Activated T-cell treated with anti-CD3 and anti-CD28 coated beads, Interleukin-2, amount 50 U/mL, for 1 hour (primary cell): ENCODE results near the gene CCDC171.
A peak's percentile ranks its signal among the peaks of the same experiment; 100 is the strongest.
"Not testable (repeated sequence)": the region's sequence is repeated elsewhere in the genome, so short reads cannot be mapped to it uniquely, and the experiment has no call there.

Experiments used
- DNase-seq: peaks from one replicate; pipeline ENCODE4 v3.0.0-alpha.2; 2020

Gene CCDC171

DNA sequence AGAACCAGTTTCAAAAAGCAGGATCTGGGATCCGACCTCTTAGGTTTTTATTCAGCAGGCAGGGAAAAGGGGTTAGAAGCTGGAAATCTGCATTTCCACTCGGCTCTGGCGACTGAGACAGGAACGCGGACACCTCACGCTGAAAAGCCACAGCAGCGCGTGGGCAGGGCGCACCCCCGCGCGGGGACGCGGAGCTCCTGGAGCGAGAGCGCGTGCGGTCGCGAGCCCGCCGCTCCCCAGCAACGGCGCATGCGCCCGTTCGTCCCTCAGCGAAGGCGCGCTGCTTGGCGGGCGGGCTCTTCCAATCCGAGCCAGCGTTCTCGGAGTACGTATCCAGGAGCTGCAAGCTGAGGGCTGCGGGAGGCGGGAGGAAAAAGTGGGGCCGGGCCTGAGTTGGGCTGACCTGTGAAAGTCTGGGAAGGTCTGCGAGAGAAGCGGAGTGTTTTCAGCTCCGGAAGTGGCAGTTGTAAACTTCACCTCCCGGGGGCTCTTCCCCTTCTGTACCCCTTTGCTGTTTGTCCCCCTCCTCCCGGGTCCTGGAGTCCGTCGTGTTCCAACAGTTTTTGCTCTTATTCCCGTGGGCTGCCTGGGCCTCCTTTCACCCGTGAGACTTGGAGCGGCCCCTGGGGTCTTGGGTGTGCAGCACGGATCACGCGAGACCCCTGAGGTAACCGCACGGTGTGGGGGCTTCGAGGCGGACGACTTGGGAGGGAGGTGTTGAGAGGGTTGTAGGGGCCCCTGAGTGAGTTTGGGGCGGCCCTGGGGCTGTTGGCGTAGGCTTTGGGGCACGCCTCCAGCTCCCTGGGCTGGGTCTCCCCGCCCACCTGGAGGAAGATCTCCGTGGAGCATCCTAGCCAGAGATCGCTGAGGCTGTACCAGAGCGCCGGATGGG lies at the start of gene CCDC171:
Gene CCDC171, plus strand, starts transcription at position 408 of the 892 bp plus-strand sequence. CDS start 11,046 bp downstream, outside the sequence.
- DNase-seq: peak; percentile 85

DNA sequence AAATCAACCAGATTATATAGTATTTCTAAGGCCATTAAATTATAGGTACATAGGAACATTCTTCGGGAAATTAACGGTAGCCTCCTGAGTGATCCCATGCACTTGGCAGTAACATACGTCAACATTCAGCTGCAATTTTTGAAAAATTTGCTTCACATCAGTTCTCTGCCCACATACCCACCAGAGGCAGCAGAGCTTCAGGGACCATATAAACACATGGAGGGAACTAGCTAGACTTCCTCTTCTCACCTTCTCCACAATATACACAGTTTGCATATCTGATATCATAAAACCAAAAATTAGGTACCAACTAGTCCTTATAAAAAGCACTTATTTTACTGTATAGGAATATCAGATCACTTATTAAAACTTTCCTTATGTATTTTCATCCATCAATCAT lies 46.9 kb upstream of the CCDC171 start:
- DNase-seq: no peak

DNA sequence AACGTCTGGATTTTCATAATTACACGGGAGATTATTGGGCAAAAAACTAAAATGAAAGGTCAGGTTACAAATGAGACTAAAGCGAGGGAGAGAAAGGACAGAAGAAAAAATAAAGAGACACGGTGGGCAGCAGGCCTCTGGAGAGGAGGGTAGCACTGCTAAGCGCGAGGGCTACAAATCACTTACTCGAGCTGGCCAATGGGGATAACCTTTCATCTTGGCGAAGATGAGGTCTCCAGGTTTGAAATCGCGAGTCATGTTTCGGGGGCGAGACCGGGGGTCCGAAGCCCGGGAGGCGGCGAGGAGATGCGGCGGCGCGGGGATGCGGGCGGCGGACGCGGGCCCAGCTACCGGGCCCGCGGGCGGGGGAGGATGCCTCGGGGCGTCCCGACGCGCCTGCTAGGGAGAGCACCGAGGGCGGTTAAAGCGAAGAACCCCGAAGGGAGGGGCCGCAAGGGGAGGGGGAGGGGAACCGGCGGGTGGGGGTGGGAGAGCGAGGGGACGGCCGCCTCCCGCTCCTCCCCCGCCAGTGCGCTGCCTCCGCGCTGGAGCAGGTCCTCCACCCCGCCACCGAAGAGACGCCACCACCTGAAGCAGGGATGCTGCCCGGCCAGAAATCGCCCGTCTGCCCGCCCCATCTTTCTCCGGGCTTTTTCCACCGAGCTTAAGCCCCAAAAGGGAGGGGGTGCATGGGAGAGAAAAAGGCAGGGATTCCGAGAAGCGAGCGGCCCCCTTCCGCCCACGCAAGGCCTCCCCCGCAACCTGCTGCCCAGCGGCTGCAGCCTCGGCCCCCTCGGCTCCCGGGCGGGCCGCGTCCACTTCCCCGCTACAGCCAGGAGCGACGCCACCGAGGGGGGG lies 42.7 kb upstream of the CCDC171 start:
- DNase-seq: peak; percentile 70

DNA sequence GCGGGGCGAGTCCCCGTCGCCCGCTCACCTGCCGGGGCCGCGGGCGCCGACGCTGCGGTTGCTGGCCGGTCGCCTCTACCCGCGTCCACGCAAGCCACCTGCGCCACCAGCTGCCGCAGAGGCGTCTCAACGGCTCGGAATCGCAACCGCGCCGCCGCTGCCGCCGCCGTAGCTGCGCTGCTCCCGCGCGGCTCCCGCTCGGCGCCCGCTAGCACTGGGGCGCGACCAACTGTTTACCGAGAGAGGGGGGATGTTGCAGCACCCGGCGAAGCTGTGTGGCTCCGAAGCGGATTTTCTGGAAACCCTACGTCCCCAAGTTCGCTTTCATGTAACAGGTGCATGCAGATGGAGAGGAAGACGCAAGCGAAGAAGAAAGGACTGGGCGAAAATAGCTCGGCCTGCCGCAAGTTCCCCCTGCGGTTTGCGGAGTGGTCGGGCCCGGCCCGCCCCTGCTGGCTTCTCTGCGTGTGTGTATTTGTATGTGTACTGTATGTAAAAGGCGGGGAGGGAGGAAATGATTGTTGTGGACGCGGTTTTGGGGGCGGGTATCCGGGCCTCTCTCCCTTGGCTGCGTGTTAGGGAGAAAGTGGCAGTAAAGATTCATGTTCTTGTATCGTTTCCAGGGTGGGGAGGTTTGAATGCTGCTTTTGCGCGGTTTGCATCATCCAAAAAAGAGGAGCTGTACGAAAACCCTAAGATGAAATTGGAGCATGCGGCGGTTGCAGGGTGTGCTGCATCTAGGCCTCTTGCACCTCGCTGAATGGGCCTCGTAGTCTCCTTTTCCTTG lies 41.9 kb upstream of the CCDC171 start, which contains the start of gene PSIP1:
Gene PSIP1, minus strand, starts transcription at position 182 of the 787 bp plus-strand sequence. CDS start 782 bp downstream, outside the sequence.
- peak; percentile 88 for DNase-seq

DNA sequence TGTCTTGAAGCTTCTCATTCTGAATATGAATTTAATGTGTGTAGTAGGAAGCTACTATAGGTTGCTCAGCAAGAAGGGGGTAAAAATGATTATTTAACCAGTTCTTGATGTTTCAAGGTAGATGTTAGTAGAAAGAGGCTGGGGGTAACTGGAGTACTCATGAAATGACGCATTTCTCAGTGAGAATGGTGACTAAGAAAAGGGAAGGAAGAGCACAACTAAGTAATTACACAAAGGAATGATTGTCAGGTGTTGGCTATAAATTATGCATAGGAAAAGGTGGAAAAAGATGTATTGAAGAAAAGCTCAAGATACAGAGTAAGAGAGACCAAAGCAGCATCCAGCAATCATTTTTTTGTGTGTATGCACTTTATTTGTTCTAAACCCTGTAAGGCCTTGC lies 40.6 kb upstream of the CCDC171 start:
- DNase-seq: no peak

DNA sequence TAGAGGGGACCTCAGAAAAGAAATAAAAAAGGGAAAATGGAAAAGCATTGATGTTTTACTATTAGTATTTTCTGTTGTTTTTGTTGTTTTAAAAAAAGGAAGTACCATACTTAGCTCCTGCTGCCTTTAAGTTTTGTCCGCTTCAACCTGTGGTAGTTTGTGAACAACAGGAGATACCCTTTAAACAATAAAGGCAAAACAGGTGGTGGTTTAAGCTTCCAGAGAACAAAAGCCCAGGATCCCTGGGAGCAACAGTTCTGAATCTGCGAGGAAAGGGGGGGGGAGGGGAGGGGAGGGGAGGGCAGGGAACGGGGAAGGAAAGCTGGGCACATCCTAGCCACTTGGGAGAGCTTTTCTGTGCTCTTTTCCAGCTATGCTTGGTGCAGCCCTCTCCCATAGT lies 40.0 kb upstream of the CCDC171 start:
- no peak for DNase-seq

DNA sequence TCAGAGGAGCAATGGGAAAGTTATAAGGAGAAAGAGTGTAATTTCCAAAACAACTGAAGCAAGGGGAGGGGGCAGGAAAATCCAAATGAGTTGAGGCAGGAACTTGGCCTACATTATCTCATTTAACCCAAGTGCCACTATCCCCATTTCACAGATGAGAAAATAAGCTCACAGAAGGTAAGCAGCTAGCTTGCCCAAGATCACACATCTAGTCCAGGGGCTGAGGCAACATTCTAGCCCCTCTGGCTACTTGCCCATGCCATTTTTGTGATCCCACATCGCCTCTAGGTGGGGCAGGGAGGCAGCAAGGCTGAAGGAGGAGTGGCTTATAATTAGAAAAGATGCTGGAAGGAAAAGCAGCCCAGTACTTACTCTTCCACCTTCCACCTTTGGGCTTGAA lies 39.5 kb upstream of the CCDC171 start:
- no peak for DNase-seq

DNA sequence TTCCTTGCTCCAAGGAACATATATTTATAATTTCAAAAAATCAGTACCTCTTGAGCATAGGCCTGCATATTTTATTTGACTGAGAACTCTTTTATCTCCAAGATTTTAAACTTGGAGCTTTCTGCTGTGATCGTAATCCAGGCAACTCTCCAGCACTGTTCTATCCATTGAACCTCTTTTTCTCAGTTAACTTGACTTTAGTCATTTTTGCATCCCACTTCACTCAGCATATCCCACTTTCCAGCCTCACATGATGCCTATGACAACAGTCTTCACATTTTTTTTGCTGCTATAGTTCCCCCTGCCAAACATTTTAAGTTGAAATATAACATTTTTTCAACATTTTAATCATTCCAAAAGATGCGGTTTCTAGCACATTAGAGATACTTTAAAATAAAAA lies 33.0 kb upstream of the CCDC171 start:
- DNase-seq: no peak

DNA sequence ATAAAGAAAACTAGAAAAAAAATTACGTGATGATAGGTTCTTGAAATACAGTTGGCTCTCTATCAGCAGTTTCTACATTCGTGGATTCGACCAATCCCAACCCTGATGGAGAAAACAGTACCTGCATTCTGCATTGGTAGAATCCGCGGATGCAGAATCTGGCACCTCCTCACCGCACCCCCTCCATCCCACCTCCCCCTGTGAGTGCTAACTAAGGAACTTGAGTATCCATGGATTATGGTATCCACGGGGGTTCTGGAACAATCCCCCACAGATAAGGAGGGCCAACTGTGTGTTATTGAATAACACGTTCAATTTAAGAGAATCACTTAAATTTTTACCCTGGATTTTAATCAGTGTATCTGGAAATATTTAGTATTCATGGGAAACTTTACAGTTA lies 31.6 kb upstream of the CCDC171 start:
- no peak for DNase-seq

DNA sequence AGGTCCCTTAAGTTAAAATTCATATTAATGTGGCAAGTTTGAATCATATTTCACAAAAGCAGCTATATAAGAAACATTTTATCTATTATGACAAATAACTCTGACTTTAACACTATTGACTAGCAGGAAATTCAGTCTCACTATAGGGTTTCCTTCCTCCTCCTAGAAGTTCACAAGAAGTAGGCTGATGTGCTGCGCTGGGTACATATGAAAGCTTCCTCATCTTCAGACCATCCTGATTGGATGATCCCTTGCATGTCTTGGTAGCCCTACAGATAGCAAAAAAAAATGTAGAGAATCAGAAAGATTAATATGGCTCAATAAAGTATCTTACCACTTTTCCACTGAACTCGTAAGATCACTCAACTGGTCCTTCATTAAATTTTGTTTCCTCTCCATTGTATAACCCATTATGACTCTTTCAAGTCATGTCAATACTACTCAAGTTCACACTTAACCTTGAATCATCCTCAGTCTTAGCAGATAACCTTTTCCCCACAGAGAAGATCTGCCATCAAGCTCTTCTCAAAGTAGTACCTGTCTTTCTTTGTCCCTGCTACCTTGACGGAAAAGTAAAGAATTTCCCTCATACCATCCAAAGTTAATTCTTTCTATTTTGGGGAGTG lies 30.6 kb upstream of the CCDC171 start:
- DNase-seq: no peak

DNA sequence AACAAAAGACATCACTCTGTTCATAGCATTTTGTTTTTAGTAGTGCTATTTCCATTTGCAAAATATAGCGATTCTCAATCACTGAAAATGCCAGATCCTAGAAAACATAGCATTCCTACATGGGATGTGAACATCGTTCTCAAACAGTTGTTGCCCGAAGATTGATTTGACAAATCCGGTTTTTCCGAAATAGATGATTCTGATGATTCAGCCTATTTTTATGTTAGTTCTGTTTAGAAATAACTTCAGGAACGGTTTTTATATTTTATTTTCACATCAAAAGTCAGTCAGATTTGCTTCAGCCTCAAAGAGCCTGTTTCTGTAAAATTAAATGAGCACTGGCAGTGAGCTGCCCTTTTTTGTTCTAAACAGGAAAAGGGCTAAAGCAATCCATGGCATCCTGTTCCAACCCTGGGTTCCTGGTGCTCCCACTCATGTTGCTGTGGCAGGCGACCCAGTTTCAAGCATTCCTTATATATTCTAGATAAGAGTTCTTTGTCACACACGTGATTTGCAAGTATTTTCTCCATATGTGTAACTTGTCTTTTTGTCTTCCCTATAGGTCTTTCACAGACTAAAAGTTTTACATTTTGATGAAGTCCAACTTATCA lies 27.9 kb upstream of the CCDC171 start:
- DNase-seq: no peak

DNA sequence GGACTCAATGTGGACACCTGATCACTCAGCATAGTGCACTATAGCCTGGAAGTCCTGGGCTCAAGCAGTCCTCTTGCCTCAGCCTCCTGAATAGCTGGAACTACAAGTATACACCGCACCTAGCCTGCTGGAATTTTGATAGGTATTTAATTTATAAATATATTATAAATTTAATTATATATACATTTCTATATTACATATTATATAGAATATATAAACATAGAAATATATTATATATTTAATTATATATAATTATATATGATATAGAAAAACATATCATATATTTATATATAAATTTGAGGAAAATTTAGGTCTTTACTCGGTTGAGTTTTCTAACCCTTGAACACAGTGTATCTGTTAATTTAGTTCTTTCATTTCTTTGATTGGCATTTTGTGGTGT lies 26.9 kb upstream of the CCDC171 start:
- DNase-seq: no peak

DNA sequence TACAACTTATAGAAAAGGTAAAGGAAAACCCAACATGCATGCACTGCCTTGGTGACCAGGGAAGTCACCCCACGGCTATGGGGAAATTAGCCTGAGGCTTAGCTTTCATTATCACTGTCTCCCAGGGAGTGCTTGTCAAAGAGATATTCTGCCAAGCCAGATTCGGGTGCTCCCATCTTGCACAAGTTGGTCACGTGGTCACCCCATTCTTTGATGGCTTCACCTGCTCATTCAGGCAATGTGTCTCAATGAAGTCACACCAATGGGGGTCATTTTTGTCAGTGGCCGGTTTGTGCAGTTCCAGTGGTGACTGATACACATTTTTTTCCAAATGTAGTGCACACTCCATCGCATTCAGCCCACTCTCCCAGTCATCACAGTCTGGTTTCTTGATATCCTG lies 25.8 kb upstream of the CCDC171 start:
- DNase-seq: not testable (repeated sequence)

DNA sequence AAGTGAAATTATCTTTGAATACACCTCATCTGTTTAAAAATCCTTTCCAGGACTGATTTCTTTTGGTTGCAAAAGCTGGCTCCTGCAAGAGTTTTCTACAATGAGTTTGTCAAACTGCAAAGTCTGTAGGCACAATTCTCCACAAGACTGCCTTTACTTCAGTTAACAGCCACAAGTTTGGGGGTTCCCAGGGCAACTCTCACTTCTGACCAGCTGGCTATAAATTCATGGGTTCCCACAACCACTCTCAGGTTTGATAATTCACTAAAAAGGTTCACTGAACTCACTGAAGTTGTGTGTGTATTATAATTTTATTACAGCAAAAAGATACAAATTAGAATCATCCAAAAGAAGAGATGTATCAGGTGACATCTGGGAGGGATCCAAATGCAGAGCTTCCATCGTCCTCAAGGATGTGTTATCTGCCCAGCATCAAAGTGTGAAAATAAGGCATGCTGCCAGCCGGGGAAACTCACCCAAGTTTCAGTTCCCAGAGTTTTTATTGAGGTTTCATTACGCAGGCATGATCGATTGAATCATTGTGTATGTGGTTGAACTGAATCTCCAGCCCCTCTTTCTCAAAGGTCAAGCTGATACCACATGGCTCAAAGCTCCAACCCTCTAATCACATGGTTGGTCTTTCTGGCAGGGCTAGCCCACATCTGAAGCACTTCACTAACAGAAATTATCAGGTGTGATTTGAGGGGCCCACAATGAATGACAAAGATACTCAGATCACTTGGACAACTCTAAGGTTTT lies 23.1 kb upstream of the CCDC171 start:
- no peak for DNase-seq

DNA sequence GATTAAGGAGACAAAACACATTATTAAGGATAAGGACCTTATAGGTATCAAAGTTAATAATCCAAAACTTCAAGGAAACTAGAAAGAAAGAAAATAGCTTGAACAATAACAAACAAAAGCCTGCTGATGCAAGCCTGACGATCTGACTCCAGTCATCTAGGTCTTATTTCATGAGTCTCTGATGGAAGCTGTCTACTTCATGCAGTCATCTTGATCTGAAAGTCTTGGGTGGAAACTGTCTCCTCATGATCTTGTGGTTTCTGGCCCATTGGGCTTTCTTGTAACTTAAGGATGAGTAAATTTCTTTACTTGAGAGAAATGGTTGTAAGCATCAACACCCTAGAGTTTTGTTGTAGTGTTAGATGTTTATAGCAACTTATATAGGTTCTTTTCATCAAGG lies 21.5 kb upstream of the CCDC171 start:
- no peak for DNase-seq

DNA sequence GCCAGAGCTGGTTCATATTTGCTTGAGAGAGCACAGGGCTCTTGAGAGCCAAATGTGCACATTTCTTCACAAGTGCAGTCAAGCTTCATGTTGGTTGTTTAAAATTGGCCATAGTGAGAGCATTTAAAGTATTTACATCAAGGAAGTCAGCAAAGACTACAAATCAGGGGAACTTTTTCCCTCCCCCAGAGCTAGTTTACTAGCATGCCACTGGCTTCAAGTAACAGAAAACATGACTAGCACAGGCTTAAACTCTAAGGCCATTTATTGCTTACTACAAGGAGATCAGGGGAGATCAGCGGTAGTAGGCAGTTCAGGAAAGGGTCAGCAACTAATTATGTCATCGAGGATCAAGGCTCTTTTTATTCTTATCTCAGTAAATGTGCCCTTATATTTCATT lies 11.0 kb upstream of the CCDC171 start:
- DNase-seq: no peak

DNA sequence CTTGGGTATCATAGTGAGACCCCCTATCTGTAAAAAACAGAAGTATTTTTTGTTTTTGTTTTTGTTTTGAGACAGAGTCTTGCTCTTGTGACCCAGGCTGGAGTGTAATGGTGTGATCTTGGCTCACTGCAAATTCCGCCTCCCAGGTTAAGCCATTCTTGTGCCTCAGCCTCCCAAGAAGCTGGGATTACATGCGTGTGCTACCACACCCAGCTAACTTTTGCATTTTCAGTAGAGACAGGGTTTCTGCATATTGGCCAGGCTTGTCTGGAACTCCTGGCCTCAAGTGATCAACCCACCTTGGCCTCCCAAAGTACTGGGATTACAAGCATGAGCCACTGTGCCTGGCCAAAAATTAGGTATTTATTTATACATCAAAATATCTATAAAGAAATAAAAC lies 10.2 kb upstream of the CCDC171 start:
- no peak for DNase-seq

DNA sequence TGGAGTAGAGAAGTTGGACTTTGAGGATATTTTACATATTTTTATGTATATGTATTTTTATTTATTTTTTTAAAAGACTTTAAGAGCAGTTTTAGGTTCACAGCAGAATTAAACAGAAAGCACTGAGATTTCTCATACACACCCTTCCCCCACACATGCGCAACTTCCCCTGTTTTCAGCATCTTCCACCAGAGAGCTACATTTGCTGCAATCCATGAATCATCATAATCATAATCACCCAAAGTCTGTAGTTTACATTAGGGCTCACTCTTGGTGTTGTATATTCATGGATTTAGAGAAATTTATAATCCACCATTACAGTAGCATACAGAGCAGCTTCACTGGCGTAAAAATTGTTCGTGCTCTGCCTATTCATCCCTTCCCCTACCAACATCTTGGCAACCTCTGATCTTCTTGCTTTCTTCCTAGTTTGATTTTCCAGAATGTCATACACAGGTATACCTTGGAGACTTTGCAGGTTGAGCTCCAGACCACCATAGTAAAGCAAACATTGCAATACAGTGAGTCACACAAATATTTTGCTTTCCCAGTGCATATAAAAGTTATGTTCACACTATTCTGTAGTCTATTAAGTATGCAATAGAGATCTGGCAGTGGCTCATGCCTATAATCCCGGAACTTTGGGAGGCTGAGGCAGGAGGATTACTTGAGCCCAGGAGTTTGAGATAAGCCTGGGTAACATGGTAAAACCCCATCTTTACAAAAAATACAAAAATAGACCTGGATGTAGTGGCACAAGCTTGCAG lies 9.6 kb upstream of the CCDC171 start:
- no peak for DNase-seq

DNA sequence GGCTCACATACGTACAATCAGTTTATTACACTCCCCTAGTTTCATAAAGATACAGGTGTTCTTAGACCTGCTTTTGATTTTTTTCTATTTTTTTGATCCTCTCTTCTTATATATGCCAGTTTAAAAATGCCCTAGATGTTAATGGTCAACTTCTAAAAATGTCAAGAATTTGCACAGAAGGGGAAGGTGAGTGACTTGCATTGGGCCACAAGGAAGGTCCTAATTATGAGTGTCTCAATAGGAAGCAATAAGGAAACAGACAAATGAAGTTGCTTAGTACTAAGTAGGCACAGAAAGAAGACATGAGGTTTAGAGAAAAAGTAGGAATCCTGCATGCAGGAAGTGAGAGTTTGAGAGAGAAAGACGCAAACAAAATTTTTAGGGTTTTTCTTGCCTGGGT lies 3.2 kb upstream of the CCDC171 start:
- no peak for DNase-seq

DNA sequence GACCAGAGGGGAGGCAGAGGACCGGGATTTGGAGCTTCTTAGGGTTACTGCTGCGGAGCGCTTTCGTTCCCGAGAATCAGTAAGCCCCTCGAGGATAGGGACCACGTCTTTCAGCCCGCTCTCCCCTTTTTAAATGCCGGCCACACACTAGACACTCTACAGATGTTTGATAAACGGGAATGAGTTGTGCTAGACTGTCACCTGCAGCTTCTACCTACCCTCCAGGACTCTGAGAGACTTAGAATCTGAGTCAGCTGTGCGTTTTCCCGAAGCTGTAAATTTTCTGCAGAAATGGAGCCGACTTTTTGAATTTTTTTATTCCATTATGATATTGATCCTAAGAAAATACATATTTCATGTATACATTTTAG lies 670 bp downstream of the CCDC171 start:
- DNase-seq: no peak

DNA sequence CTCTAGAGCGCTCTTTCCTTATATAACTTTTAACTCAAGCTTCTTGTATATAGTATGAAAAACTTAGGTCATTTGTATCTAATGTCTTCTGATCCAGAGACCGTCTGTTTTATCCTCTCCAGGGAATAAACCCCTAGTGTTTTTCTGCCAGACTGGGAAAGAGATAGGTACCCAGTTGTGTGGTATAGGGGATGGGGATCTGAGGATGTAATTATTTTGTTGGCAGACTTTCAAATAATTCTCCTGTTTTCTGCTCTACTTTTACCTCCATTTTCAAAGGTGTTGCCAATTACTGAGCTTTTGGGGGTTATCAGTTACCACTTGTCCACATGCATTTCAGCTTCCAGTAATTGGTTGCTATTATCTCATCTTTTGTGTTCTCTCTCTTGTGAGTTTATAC lies 17.9 kb downstream of the CCDC171 start:
- DNase-seq: no peak
